ENCODE measurements around the gene MARK4. TPM values are rescaled to one million over a fixed set of nuclear protein-coding genes. Genes with fewer than 3 reads are reported as not detected.

The MARK4 gene
- total and polyA plus RNA-seq, 4 donors, result 6.0 to 40.4 (median 28.0) TPM

GRCh38 chr19:45350477-45351058, 99.5 kb downstream of the MARK4 start:
- H3K4me1 ChIP-seq (ENCODE audit: control insufficient read depth in 1 of 2, insufficient read depth in 2 of 2, low read length in 2 of 2), result no peaks in the 10 kb centered on the region
- H3K27ac ChIP-seq (ENCODE audit: low read depth in 1 of 2, low read length in 2 of 2), result no peak overlapping the region
- no peak overlapping the region for H3K4me3 ChIP-seq (ENCODE audit: low read length in 2 of 2)
- no peak for ATAC-seq (ENCODE audit: low FRiP score)
- peaks cover 0 to 2% of the 10 kb centered on the region in 2 donors for H3K27me3 ChIP-seq (ENCODE audit: control insufficient read depth in 1 of 2, insufficient read depth in 2 of 2, low read length in 1 of 2)
- no peak for DNase-seq
- intact Hi-C loops (cut with DNase I), result no loop called here
- H3K36me3 ChIP-seq (ENCODE audit: control insufficient read depth in 1 of 2, insufficient read depth in 2 of 2, low read length in 1 of 2), result peaks cover 0 to 1% of the 10 kb centered on the region in 2 donors
- H3K9me3 ChIP-seq (ENCODE audit: control insufficient read depth, low read length), result no peaks in the 10 kb centered on the region
- WGBS, 2 donors, result 83 to 89% methylated on average over 17 of the region's 17 CpGs

- intact Hi-C loops (cut with DNase I), result no loop called here
- ATAC-seq (ENCODE audit: low FRiP score), result no peak
- 75 to 82% methylated on average over 13 of the region's 13 CpGs for WGBS, 2 donors
These were observed 100.4 kb downstream of the MARK4 start for GRCh38 chr19:45351401-45351952.

GRCh38 chr19:45352062-45352461, 101.0 kb downstream of the MARK4 start:
- no peaks in the 10 kb centered on the region for H3K4me1 ChIP-seq (ENCODE audit: control insufficient read depth in 1 of 2, insufficient read depth in 2 of 2, low read length in 2 of 2)
- peaks cover 0 to 2% of the 10 kb centered on the region in 2 donors for H3K27me3 ChIP-seq (ENCODE audit: control insufficient read depth in 1 of 2, insufficient read depth in 2 of 2, low read length in 1 of 2)
- H3K4me3 ChIP-seq (ENCODE audit: low read length in 2 of 2), result no peak overlapping the region
- WGBS, 2 donors, result 87 to 88% methylated on average over 15 of the region's 15 CpGs
- H3K27ac ChIP-seq (ENCODE audit: low read depth in 1 of 2, low read length in 2 of 2), result no peak overlapping the region
- H3K9me3 ChIP-seq (ENCODE audit: control insufficient read depth, low read length), result no peaks in the 10 kb centered on the region
- ATAC-seq (ENCODE audit: low FRiP score) (no peak), DNase-seq (no peak)
- H3K36me3 ChIP-seq (ENCODE audit: control insufficient read depth in 1 of 2, insufficient read depth in 2 of 2, low read length in 1 of 2), result peaks cover 0 to 1% of the 10 kb centered on the region in 2 donors
- intact Hi-C loops (cut with DNase I), result no loop called here

More at GRCh38 chr19:45351401-45351952, 100.4 kb downstream of the MARK4 start:
- H3K27me3 ChIP-seq (ENCODE audit: control insufficient read depth in 1 of 2, insufficient read depth in 2 of 2, low read length in 1 of 2), result peaks cover 0 to 2% of the 10 kb centered on the region in 2 donors
- H3K4me3 ChIP-seq (ENCODE audit: low read length in 2 of 2), result no peak overlapping the region
- H3K27ac ChIP-seq (ENCODE audit: low read depth in 1 of 2, low read length in 2 of 2), result no peak overlapping the region
- no peaks in the 10 kb centered on the region for H3K9me3 ChIP-seq (ENCODE audit: control insufficient read depth, low read length)
- no peaks in the 10 kb centered on the region for H3K4me1 ChIP-seq (ENCODE audit: control insufficient read depth in 1 of 2, insufficient read depth in 2 of 2, low read length in 2 of 2)
- no peak for DNase-seq
- H3K36me3 ChIP-seq (ENCODE audit: control insufficient read depth in 1 of 2, insufficient read depth in 2 of 2, low read length in 1 of 2), result peaks cover 0 to 1% of the 10 kb centered on the region in 2 donors

- H3K4me3 ChIP-seq (ENCODE audit: low read length in 2 of 2), result no peak overlapping the region
- no peaks in the 10 kb centered on the region for H3K9me3 ChIP-seq (ENCODE audit: control insufficient read depth, low read length)
- H3K27ac ChIP-seq (ENCODE audit: low read depth in 1 of 2, low read length in 2 of 2), result no peak overlapping the region
- DNase-seq (no peak), ATAC-seq (ENCODE audit: low FRiP score) (no peak)
- peaks cover 0 to 1% of the 10 kb centered on the region in 2 donors for H3K36me3 ChIP-seq (ENCODE audit: control insufficient read depth in 1 of 2, insufficient read depth in 2 of 2, low read length in 1 of 2)
- no peaks in the 10 kb centered on the region for H3K4me1 ChIP-seq (ENCODE audit: control insufficient read depth in 1 of 2, insufficient read depth in 2 of 2, low read length in 2 of 2)
- peaks cover 0 to 1% of the 10 kb centered on the region in 2 donors for H3K27me3 ChIP-seq (ENCODE audit: control insufficient read depth in 1 of 2, insufficient read depth in 2 of 2, low read length in 1 of 2)
- intact Hi-C loops (cut with DNase I), result no loop called here
- WGBS, 2 donors, result 95% methylated on average over 20 of the region's 20 CpGs
These were observed 101.4 kb downstream of the MARK4 start for GRCh38 chr19:45352471-45352870.

GRCh38 chr19:45352914-45353796, 102.1 kb downstream of the MARK4 start:
- 86 to 92% methylated on average over 20 of the region's 20 CpGs for WGBS, 2 donors
- Histone ChIP-seq H3K27me3 (ENCODE audit: control insufficient read depth in 1 of 2, insufficient read depth in 2 of 2, low read length in 1 of 2) (no peaks in the 10 kb centered on the region), H3K4me1 (ENCODE audit: control insufficient read depth in 1 of 2, insufficient read depth in 2 of 2, low read length in 2 of 2) (no peaks in the 10 kb centered on the region), H3K27ac (ENCODE audit: low read depth in 1 of 2, low read length in 2 of 2) (no peak overlapping the region), H3K36me3 (ENCODE audit: control insufficient read depth in 1 of 2, insufficient read depth in 2 of 2, low read length in 1 of 2) (peaks cover 0 to 1% of the 10 kb centered on the region in 2 donors), H3K4me3 (ENCODE audit: low read length in 2 of 2) (no peak overlapping the region), H3K9me3 (ENCODE audit: control insufficient read depth, low read length) (no peaks in the 10 kb centered on the region)
- intact Hi-C loops (cut with DNase I), result no loop called here
- DNase-seq (no peak), ATAC-seq (ENCODE audit: low FRiP score) (no peak)

- no peaks in the 10 kb centered on the region for H3K9me3 ChIP-seq (ENCODE audit: control insufficient read depth, low read length)
- H3K36me3 ChIP-seq (ENCODE audit: control insufficient read depth in 1 of 2, insufficient read depth in 2 of 2, low read length in 1 of 2), result peaks cover 0 to 1% of the 10 kb centered on the region in 2 donors
- H3K27ac ChIP-seq (ENCODE audit: low read depth in 1 of 2, low read length in 2 of 2), result no peak overlapping the region
- intact Hi-C loops (cut with DNase I), result no loop called here
- ATAC-seq (ENCODE audit: low FRiP score) (no peak), DNase-seq (no peak)
- no peaks in the 10 kb centered on the region for H3K27me3 ChIP-seq (ENCODE audit: control insufficient read depth in 1 of 2, insufficient read depth in 2 of 2, low read length in 1 of 2)
- H3K4me3 ChIP-seq (ENCODE audit: low read length in 2 of 2), result no peak overlapping the region
- H3K4me1 ChIP-seq (ENCODE audit: control insufficient read depth in 1 of 2, insufficient read depth in 2 of 2, low read length in 2 of 2), result no peaks in the 10 kb centered on the region
- 92 to 93% methylated on average over 11 of the region's 11 CpGs for WGBS, 2 donors
These were observed 103.3 kb downstream of the MARK4 start for GRCh38 chr19:45354241-45354842.

Other genes starting within 250 kb of the MARK4 start
- 10 to 100 TPM; 20.2 to 30.0 TPM for gene RELB, start 249.8 kb upstream of the MARK4 start, total RNA-seq
- 10 to 100 TPM in 1 of 2 donors, 1 to 10 TPM in 1; 7.0 to 10.6 TPM for gene RELB, start 249.8 kb upstream of the MARK4 start, polyA plus RNA-seq
- gene CLASRP, start 212.2 kb upstream of the MARK4 start, total RNA-seq, result 100 to 1,000 TPM in 1 of 2 donors, 10 to 100 TPM in 1; 79.9 to 105 TPM
- gene CLASRP, start 212.2 kb upstream of the MARK4 start, polyA plus RNA-seq, result 100 to 1,000 TPM in 1 of 2 donors, 10 to 100 TPM in 1; 18.2 to 209 TPM
- under 1 TPM; 0.19 to 0.45 TPM for gene ZNF296, start 174.8 kb upstream of the MARK4 start, total RNA-seq
- gene ZNF296, start 174.8 kb upstream of the MARK4 start, polyA plus RNA-seq, result 1 to 10 TPM in 1 of 2 donors, under 1 TPM in 1; 0.38 to 1.1 TPM
- 10 to 100 TPM in 1 of 2 donors, 1 to 10 TPM in 1; 8.0 to 12.3 TPM for gene GEMIN7, start 172.0 kb upstream of the MARK4 start, total RNA-seq
- 10 to 100 TPM in 1 of 2 donors, 1 to 10 TPM in 1; 6.4 to 13.5 TPM for gene GEMIN7, start 172.0 kb upstream of the MARK4 start, polyA plus RNA-seq
- 10 to 100 TPM; 12.1 to 22.7 TPM for gene PPP1R37, start 158.1 kb upstream of the MARK4 start, total RNA-seq
- 10 to 100 TPM in 1 of 2 donors, 1 to 10 TPM in 1; 7.1 to 16.8 TPM for gene PPP1R37, start 158.1 kb upstream of the MARK4 start, polyA plus RNA-seq
- not detected for gene NKPD1, start 90.3 kb upstream of the MARK4 start, total RNA-seq
- under 1 TPM in 1 of 2 donors, not detected in 1; 0.05 TPM for gene NKPD1, start 90.3 kb upstream of the MARK4 start, polyA plus RNA-seq
- 10 to 100 TPM in 1 of 2 donors, 1 to 10 TPM in 1; 9.5 to 13.6 TPM for gene TRAPPC6A, start 73.0 kb upstream of the MARK4 start, total RNA-seq
- 10 to 100 TPM; 16.5 to 17.0 TPM for gene TRAPPC6A, start 73.0 kb upstream of the MARK4 start, polyA plus RNA-seq
- 10 to 100 TPM in 1 of 2 donors, 1 to 10 TPM in 1; 7.5 to 12.2 TPM for gene BLOC1S3, start 72.5 kb upstream of the MARK4 start, total RNA-seq
- 1 to 10 TPM; 2.9 to 5.3 TPM for gene BLOC1S3, start 72.5 kb upstream of the MARK4 start, polyA plus RNA-seq
- gene EXOC3L2, start 5.9 kb upstream of the MARK4 start, total RNA-seq, result 10 to 100 TPM; 10.8 to 13.9 TPM
- gene EXOC3L2, start 5.9 kb upstream of the MARK4 start, polyA plus RNA-seq, result under 1 TPM; 0.50 to 0.67 TPM
- gene CKM, start 71.6 kb downstream of the MARK4 start, total RNA-seq, result not detected
- gene CKM, start 71.6 kb downstream of the MARK4 start, polyA plus RNA-seq, result 1 to 10 TPM; 1.2 to 6.4 TPM
- not detected for gene KLC3, start 89.5 kb downstream of the MARK4 start, total RNA-seq
- gene KLC3, start 89.5 kb downstream of the MARK4 start, polyA plus RNA-seq, result not detected
- 10 to 100 TPM; 10.4 to 14.9 TPM for gene ERCC2, start 119.3 kb downstream of the MARK4 start, total RNA-seq
- 10 to 100 TPM in 1 of 2 donors, 1 to 10 TPM in 1; 5.1 to 27.2 TPM for gene ERCC2, start 119.3 kb downstream of the MARK4 start, polyA plus RNA-seq
- 10 to 100 TPM; 64.2 to 76.5 TPM for gene PPP1R13L, start 153.8 kb downstream of the MARK4 start, total RNA-seq
- gene PPP1R13L, start 153.8 kb downstream of the MARK4 start, polyA plus RNA-seq, result 100 to 1,000 TPM in 1 of 2 donors, 10 to 100 TPM in 1; 11.1 to 153 TPM
- 1 to 10 TPM; 3.5 to 3.9 TPM for gene POLR1G, start 155.4 kb downstream of the MARK4 start, total RNA-seq
- gene POLR1G, start 155.4 kb downstream of the MARK4 start, polyA plus RNA-seq, result 1 to 10 TPM; 1.9 to 3.6 TPM
- 10 to 100 TPM; 61.4 to 69.9 TPM for gene ERCC1, start 172.6 kb downstream of the MARK4 start, total RNA-seq
- gene ERCC1, start 172.6 kb downstream of the MARK4 start, polyA plus RNA-seq, result 10 to 100 TPM; 44.5 to 81.7 TPM
- gene FOSB, start 216.7 kb downstream of the MARK4 start, total RNA-seq, result 100 to 1,000 TPM in 1 of 2 donors, 1 to 10 TPM in 1; 3.1 to 754 TPM
- gene FOSB, start 216.7 kb downstream of the MARK4 start, polyA plus RNA-seq, result 100 to 1,000 TPM in 1 of 2 donors, 10 to 100 TPM in 1; 18.4 to 105 TPM
- 10 to 100 TPM in 1 of 2 donors, 1 to 10 TPM in 1; 8.1 to 11.6 TPM for gene RTN2, start 245.8 kb downstream of the MARK4 start, total RNA-seq
- 10 to 100 TPM in 1 of 2 donors, 1 to 10 TPM in 1; 7.0 to 13.1 TPM for gene RTN2, start 245.8 kb downstream of the MARK4 start, polyA plus RNA-seq
- 1 to 10 TPM in 1 of 2 donors, under 1 TPM in 1; 0.88 to 2.5 TPM for gene PPM1N, start 247.2 kb downstream of the MARK4 start, total RNA-seq
- gene PPM1N, start 247.2 kb downstream of the MARK4 start, polyA plus RNA-seq, result under 1 TPM in 1 of 2 donors, not detected in 1; 0.67 TPM

All from aorta (tissue), 5 donors.